Cardiac muscle cell (in vitro differentiated cells and primary cell): ENCODE data around the gene UBL3. TPM values are rescaled to one million over a fixed set of nuclear protein-coding genes. Genes with fewer than 3 reads are reported as not detected.

Experiments
- DNase-seq, 2 donors: peaks; one replicate each; pipeline versions ENCODE4 v3.0.0 to v3.0.0-alpha.2; 2010 to 2017; ENCODE audit warnings: low read depth in 1 of 2, low spot score in 1 of 2
- H3K27ac ChIP-seq: fragments of 200-600 bp; sonication (generic); 2 replicates; pipeline ENCODE4 v1.5.1; 2016
- H3K27me3 ChIP-seq: fragments of 200-600 bp; sonication (generic); 2 replicates; pipeline ENCODE4 v1.6.0; 2016; ENCODE audit warnings: control low read depth
- H3K36me3 ChIP-seq: fragments of 200-600 bp; sonication (generic); 2 replicates; pipeline ENCODE4 v1.5.1; 2016; ENCODE audit warnings: control low read depth
- H3K4me1 ChIP-seq: fragments of 200-600 bp; sonication (generic); 2 replicates; pipeline ENCODE4 v1.8.1; 2017; ENCODE audit warnings: low read depth, mild to moderate bottlenecking, mixed run types
- H3K4me3 ChIP-seq: fragments of 200-600 bp; sonication (generic); 2 replicates; pipeline ENCODE4 v1.5.1; 2016; ENCODE audit warnings: mild to moderate bottlenecking
- H3K9me3 ChIP-seq: fragments of 200-600 bp; sonication (generic); 2 replicates; pipeline ENCODE4 v1.5.1; 2017; ENCODE audit warnings: low read depth, mild to moderate bottlenecking, control low read depth
- CTCF ChIP-seq: IDR thresholded peaks from 2 replicates; pipeline ENCODE4 v1.5.1; 2012; ENCODE audit warnings: low read depth, mild to moderate bottlenecking, low read length
- polyA plus RNA-seq: library from polyadenylated mRNA; unstranded; fragments of >200 nt; fragmentation: Nextera tagmentation; extraction: Ambion mirVana; gene quantifications from 2 replicates; pipeline ENCODE4 v1.2.1, GENCODE V29; 2016
- total RNA-seq: library from RNA; depleted of rRNA; stranded (reverse); fragments of >200 nt; gene quantifications from 2 replicates; pipeline ENCODE4 v1.2.3, GENCODE V29; 2016

UBL3 gene
- total and polyA plus RNA-seq, 2 experiments from 2014 or later = 16.3 to 19.2 TPM

GRCh38 chr13:29852472-29853054, 2.1 kb upstream of the UBL3 start:
- Histone ChIP-seq H3K4me3 (no peak overlapping the region), H3K4me1 (no peaks in the 10 kb centered on the region), H3K9me3 (no peaks in the 10 kb centered on the region), H3K36me3 (no peaks in the 10 kb centered on the region), H3K27me3 (no peaks in the 10 kb centered on the region), H3K27ac (no peak overlapping the region)
- TF ChIP-seq CTCF = no peak
- no peak for DNase-seq

- peak; percentile 54 to 76 for DNase-seq
- no peak for TF ChIP-seq CTCF
- Histone ChIP-seq H3K4me1 (peaks cover 22% of the 10 kb centered on the region), H3K9me3 (no peaks in the 10 kb centered on the region), H3K27ac (peak overlapping the region; percentile 93), H3K27me3 (no peaks in the 10 kb centered on the region), H3K36me3 (no peaks in the 10 kb centered on the region), H3K4me3 (peak overlapping the region; percentile 97)
These were observed 645 bp downstream of the UBL3 start for GRCh38 chr13:29849731-29850212.

DNA sequence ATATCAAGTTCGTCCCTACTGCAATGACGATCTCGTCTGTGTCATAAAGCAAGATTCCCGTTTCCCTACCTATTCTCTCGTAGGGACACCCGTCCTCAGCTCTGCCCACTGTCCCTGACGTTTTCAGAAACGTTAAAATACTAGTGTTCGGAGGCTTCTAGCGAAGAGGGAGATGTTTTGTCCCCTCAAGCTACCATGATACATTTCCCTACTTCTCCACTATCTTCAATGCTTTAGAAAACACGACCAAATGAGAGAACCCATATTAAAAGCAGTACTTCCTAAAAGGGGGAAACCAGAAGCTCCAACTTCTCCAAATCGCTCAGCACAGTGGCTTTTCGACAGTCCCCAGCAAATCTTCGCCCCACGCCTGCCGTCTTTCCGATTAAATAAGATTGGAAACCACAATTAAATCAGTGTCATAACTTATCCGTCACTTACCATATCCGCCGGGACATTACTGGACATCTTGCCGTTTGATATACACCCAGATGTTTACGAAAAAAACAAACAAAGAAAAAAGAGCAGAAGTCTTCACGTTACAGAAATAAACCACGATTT, 1.3 kb downstream of the UBL3 start:
- Histone ChIP-seq H3K4me3 (peak overlapping the region; percentile 97), H3K27me3 (no peaks in the 10 kb centered on the region), H3K36me3 (no peaks in the 10 kb centered on the region), H3K27ac (peak overlapping the region; percentile 93), H3K4me1 (peaks cover 24% of the 10 kb centered on the region), H3K9me3 (no peaks in the 10 kb centered on the region)
- peak; percentile 12 to 35 for DNase-seq
- TF ChIP-seq CTCF = no peak

DNA sequence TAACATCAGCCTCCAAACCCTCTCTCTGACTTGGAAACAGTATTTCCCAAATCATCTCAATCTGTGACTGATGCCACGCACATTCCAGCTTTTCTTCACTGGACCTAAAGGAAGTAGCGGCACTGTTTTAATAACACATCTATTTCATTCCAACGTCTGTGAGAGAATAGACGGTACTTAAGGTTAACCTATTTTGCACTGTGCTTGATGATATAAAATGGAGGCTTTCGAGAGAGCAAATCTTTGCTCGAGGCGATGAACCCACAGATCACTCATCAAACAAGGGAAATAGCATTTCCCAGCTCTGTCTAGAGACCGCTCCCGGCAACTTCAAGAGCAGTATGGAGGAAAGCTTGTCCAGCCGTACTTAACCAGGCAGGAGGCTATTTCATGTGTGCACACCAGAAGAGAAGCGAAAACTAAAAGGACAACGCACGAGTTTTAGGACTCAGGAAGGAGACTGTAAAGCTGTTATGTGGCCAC, 2.9 kb downstream of the UBL3 start:
- H3K27me3 ChIP-seq = no peaks in the 10 kb centered on the region
- H3K4me3 ChIP-seq = peak overlapping the region; percentile 97
- H3K9me3 ChIP-seq = no peaks in the 10 kb centered on the region
- TF ChIP-seq CTCF = no peak
- H3K4me1 ChIP-seq = peaks cover 24% of the 10 kb centered on the region
- no peaks in the 10 kb centered on the region for H3K36me3 ChIP-seq
- peak overlapping the region; percentile 59 for H3K27ac ChIP-seq
- DNase-seq = peak; percentile 35 to 62

GRCh38 chr13:29846475-29847256, 3.8 kb downstream of the UBL3 start:
- Histone ChIP-seq H3K4me1 (peaks cover 24% of the 10 kb centered on the region), H3K27me3 (no peaks in the 10 kb centered on the region), H3K27ac (no peak overlapping the region), H3K4me3 (peak overlapping the region; percentile 97), H3K9me3 (no peaks in the 10 kb centered on the region), H3K36me3 (no peaks in the 10 kb centered on the region)
- TF ChIP-seq CTCF = no peak
- no peak for DNase-seq
